ENCODE results near the gene SPATA31D1.

GRCh38 chr9:81968026-81968425 lies 20.5 kb upstream of the SPATA31D1 start:
- TF ChIP-seq CTCF (IDR thresholded peaks at IDR 0.05): no peak
- no peak for TF ChIP-seq POLR2A (IDR thresholded peaks at IDR 0.05)
- no peak for TF ChIP-seq EP300 (IDR thresholded peaks at IDR 0.05)

Measured in tibial nerve (tissue), 4 donors.